Caco-2 (cell line): ENCODE results near the gene MYL12A. TPM values are rescaled to one million over a fixed set of nuclear protein-coding genes. Genes with fewer than 3 reads are reported as not detected.

Source experiments
- BruUV-seq: library from RNA; stranded (reverse); fragments of 400-500 nt; replicated peaks from 2 replicates; lab custom pipeline; 2021; lab: Mats Ljungman, UMichigan
- CTCF ChIA-PET: fragments of 300-600 bp; sonication (Branson Sonifier 250); formaldehyde crosslinking; loops from one replicate; lab custom pipeline; 2022; ENCODE audit warnings: antibody characterized with exemption; lab: Charles Lee
- POLR2A ChIA-PET: fragments of 300-600 bp; sonication (Branson Sonifier 250); formaldehyde crosslinking; loops from one replicate; lab custom pipeline; 2022; ENCODE audit warnings: antibody characterized with exemption; lab: Charles Lee
- DNase-seq, 2 experiments: peaks; one replicate each; pipeline versions ENCODE4 v3.0.0 to v3.0.0-alpha.2; 2020 to 2022
- H3K27me3 ChIP-seq: replicated peaks from 2 replicates; pipeline ENCODE4 v1.6.0; 2011; ENCODE audit warnings: low read length; ENCODE audit not compliant: control insufficient read depth, insufficient read depth
- H3K36me3 ChIP-seq: 2 replicates; pipeline ENCODE4 v1.5.1; 2011; ENCODE audit warnings: low read length; ENCODE audit not compliant: control insufficient read depth, insufficient read depth
- H3K4me1 ChIP-seq: fragments of 250-450 bp; sonication (Bioruptor Pico); 2 replicates; pipeline ENCODE4 v1.5.1; 2020; ENCODE audit warnings: mild to moderate bottlenecking
- H3K4me3 ChIP-seq: 2 replicates; pipeline ENCODE4 v1.5.1; 2011; ENCODE audit warnings: low read depth, mild to moderate bottlenecking, control low read depth, low read length
- H3K9me3 ChIP-seq: fragments of 250-450 bp; sonication (Bioruptor Pico); 2 replicates; pipeline ENCODE4 v1.5.1; 2020; ENCODE audit warnings: mild to moderate bottlenecking, moderate library complexity
- H3K27ac Mint-ChIP-seq: one replicate; pipeline ENCODE4 v1.8.0; 2022; ENCODE audit warnings: mixed read lengths; ENCODE audit not compliant: unreplicated experiment
- H3K27me3 Mint-ChIP-seq: one replicate; pipeline ENCODE4 v1.8.0; 2022; ENCODE audit warnings: mixed read lengths; ENCODE audit not compliant: insufficient read depth, unreplicated experiment
- H3K36me3 Mint-ChIP-seq: one replicate; pipeline ENCODE4 v1.8.0; 2022; ENCODE audit warnings: mild to moderate bottlenecking, mixed read lengths; ENCODE audit not compliant: insufficient read depth, unreplicated experiment
- H3K4me1 Mint-ChIP-seq: one replicate; pipeline ENCODE4 v1.8.0; 2022; ENCODE audit warnings: low read depth, mixed read lengths; ENCODE audit not compliant: unreplicated experiment
- H3K4me3 Mint-ChIP-seq: one replicate; pipeline ENCODE4 v1.8.0; 2022; ENCODE audit warnings: mild to moderate bottlenecking, moderate library complexity, mixed read lengths; ENCODE audit not compliant: unreplicated experiment
- H3K9me3 Mint-ChIP-seq: one replicate; pipeline ENCODE4 v1.8.0; 2022; ENCODE audit warnings: mixed read lengths; ENCODE audit not compliant: unreplicated experiment
- intact Hi-C: fragments of 100-400 bp; cut with micrococcal nuclease; formaldehyde crosslinking; loops from one replicate; pipeline ENCODE4 v1.10.0; 2022; ENCODE audit not compliant: unreplicated experiment
- total RNA-seq: library from RNA; stranded (reverse); gene quantifications from 2 replicates; pipeline ENCODE4 v1.2.3, GENCODE V29; 2022
- TF ChIP-seq, protein P1 (sequence below), 2 experiments: fragments of 200-600 bp in 1 of 2; IDR thresholded peaks; 1 replicate in 1 of 2; 2 replicates in 1 of 2; pipeline versions ENCODE4 v1.5.1 to v1.8.0; 2011 to 2022; ENCODE audit warnings: antibody characterized with exemption in 1 of 2, control low read depth in 1 of 2, inconsistent platforms in 1 of 2, low read depth in 1 of 2, low read length in 1 of 2, mild to moderate bottlenecking in 1 of 2, moderate library complexity in 1 of 2; ENCODE audit not compliant: insufficient read depth in 1 of 2, severe bottlenecking in 1 of 2, unreplicated experiment in 1 of 2

The MYL12A gene
- total RNA-seq, 1 experiment from 2014 or later: 272 TPM

GRCh38 chr18:3261373-3262233, 14.0 kb downstream of the MYL12A start, which contains the start of gene MYL12B:
Gene MYL12B (plus strand): TSS chr18:3262133. CDS start chr18:3272899, 10,766 bp downstream.
- H3K27ac Mint-ChIP-seq: peak within 1 kb of the TSS; percentile 99
- peaks cover 65% of the 10 kb centered on the region for H3K36me3 Mint-ChIP-seq
- BruUV-seq: no TSS peak
- H3K9me3 ChIP-seq: no peaks in the 10 kb centered on the region
- H3K4me1 ChIP-seq: peaks cover 54% of the 10 kb centered on the region
- H3K4me1 Mint-ChIP-seq: peaks cover 38% of the 10 kb centered on the region
- TF ChIP-seq, protein P1, sequence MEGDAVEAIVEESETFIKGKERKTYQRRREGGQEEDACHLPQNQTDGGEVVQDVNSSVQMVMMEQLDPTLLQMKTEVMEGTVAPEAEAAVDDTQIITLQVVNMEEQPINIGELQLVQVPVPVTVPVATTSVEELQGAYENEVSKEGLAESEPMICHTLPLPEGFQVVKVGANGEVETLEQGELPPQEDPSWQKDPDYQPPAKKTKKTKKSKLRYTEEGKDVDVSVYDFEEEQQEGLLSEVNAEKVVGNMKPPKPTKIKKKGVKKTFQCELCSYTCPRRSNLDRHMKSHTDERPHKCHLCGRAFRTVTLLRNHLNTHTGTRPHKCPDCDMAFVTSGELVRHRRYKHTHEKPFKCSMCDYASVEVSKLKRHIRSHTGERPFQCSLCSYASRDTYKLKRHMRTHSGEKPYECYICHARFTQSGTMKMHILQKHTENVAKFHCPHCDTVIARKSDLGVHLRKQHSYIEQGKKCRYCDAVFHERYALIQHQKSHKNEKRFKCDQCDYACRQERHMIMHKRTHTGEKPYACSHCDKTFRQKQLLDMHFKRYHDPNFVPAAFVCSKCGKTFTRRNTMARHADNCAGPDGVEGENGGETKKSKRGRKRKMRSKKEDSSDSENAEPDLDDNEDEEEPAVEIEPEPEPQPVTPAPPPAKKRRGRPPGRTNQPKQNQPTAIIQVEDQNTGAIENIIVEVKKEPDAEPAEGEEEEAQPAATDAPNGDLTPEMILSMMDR (IDR thresholded peaks at IDR 0.05; ENCODE audit: insufficient read depth in 1 of 2, low read depth in 1 of 2, low read length in 1 of 2, severe bottlenecking in 1 of 2, unreplicated experiment in 1 of 2): no peak
- no peaks in the 10 kb centered on the region for H3K27me3 ChIP-seq
- no peaks in the 10 kb centered on the region for H3K27me3 Mint-ChIP-seq
- CTCF ChIA-PET: no interaction called here
- H3K36me3 ChIP-seq: peaks cover 4% of the 10 kb centered on the region
- POLR2A ChIA-PET: interaction anchor here (0.7 to 1.3 kb wide), 3 partner anchors 15 to 189 kb away, joined by 3 to 4 read pairs (median 3); no protein-coding TSS in a partner anchor
- intact Hi-C loops: loop anchor here (1.0 kb wide), 2 partner anchors 14 to 342 kb away; partner anchors contain the start of gene MYL12A
- peak within 1 kb of the TSS; percentile 97 for H3K4me3 ChIP-seq
- peak within 1 kb of the TSS; percentile 84 for H3K4me3 Mint-ChIP-seq
- peak; percentile 83 to 89 for DNase-seq
- H3K9me3 Mint-ChIP-seq: no peaks in the 10 kb centered on the region

- peaks cover 4% of the 10 kb centered on the region for H3K36me3 ChIP-seq
- no TSS peak for BruUV-seq
- TF ChIP-seq, protein P1 (IDR thresholded peaks at IDR 0.05; ENCODE audit: insufficient read depth in 1 of 2, low read depth in 1 of 2, low read length in 1 of 2, severe bottlenecking in 1 of 2, unreplicated experiment in 1 of 2): no peak
- ChIA-PET POLR2A (interaction anchor here (0.5 to 3.2 kb wide), 4 partner anchors 15 to 191 kb away, joined by 3 to 14 read pairs (median 8); partner anchors contain the start of gene MYL12A), CTCF (no interaction called here)
- Mint-ChIP-seq H3K4me3 (peak overlapping the region; percentile 84), H3K4me1 (peaks cover 32% of the 10 kb centered on the region), H3K27ac (peak overlapping the region; percentile 99), H3K36me3 (peaks cover 57% of the 10 kb centered on the region), H3K9me3 (no peaks in the 10 kb centered on the region), H3K27me3 (no peaks in the 10 kb centered on the region)
- peak in 1 of 2 experiments; percentile 37 for DNase-seq
- H3K4me3 ChIP-seq: peak overlapping the region; percentile 97
- no peaks in the 10 kb centered on the region for H3K9me3 ChIP-seq
- peaks cover 56% of the 10 kb centered on the region for H3K4me1 ChIP-seq
- H3K27me3 ChIP-seq: no peaks in the 10 kb centered on the region
- intact Hi-C loops: loop anchor here (1.0 kb wide), 1 partner anchor 341 kb away; no protein-coding TSS in a partner anchor
Observed at GRCh38 chr18:3262234-3263131, 14.9 kb downstream of the MYL12A start.
